ENCODE measurements around the gene TCF19. TPM values are rescaled to one million over a fixed set of nuclear protein-coding genes. Genes with fewer than 3 reads are reported as not detected.

Gene TCF19
- total and polyA plus RNA-seq, 12 donors = 1.6 to 7.3 (median 2.7) TPM

DNA sequence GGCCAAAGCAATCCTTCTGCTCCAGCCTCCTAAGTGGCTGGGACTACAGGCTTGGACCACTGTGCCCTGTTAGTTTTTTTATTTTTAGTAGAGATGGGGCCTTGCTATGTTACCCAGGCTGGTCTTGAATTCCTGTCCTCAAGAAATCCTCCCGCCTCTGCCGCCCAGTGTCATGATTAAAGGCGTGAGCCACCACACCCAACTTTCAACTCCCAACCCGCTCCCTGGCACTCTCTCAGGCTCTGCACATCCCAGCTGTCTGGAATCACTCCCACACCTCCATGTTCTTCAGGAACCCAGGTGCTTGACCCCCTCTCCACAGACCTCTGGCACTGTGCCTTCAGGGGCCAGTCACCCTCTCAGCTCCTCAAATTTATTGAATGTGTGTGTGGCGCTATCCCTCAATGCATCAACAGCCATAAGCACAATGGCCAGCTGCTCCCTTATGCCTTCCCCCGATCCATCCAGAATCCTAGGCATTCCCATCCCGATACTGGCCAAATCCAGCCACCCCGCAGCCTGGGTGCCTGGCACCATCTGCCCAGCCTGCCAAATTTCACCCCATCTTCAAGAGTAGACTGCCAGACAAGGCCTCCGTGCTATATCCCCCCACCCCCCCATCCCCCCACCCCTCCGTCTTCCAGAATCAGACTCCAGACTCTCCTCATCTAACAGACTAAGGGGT, 12.7 kb downstream of the TCF19 start:
- TF ChIP-seq, protein P1, sequence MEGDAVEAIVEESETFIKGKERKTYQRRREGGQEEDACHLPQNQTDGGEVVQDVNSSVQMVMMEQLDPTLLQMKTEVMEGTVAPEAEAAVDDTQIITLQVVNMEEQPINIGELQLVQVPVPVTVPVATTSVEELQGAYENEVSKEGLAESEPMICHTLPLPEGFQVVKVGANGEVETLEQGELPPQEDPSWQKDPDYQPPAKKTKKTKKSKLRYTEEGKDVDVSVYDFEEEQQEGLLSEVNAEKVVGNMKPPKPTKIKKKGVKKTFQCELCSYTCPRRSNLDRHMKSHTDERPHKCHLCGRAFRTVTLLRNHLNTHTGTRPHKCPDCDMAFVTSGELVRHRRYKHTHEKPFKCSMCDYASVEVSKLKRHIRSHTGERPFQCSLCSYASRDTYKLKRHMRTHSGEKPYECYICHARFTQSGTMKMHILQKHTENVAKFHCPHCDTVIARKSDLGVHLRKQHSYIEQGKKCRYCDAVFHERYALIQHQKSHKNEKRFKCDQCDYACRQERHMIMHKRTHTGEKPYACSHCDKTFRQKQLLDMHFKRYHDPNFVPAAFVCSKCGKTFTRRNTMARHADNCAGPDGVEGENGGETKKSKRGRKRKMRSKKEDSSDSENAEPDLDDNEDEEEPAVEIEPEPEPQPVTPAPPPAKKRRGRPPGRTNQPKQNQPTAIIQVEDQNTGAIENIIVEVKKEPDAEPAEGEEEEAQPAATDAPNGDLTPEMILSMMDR (IDR thresholded peaks at IDR 0.05) = no peak
- ATAC-seq (no peak), DNase-seq (no peak)
- Histone ChIP-seq H3K27me3 (no peaks in the 10 kb centered on the region), H3K9me3 (no peaks in the 10 kb centered on the region), H3K4me3 (no peak overlapping the region), H3K4me1 (peaks cover 0 to 23% (median 0%) of the 10 kb centered on the region in 9 donors), H3K36me3 (peaks cover 0 to 8% (median 0%) of the 10 kb centered on the region in 9 donors), H3K27ac (no peak overlapping the region)
- intact Hi-C loops (cut with DNase I) = no loop called here
- 88 to 92% methylated on average over 10 of the region's 10 CpGs for WGBS, 2 donors

DNA sequence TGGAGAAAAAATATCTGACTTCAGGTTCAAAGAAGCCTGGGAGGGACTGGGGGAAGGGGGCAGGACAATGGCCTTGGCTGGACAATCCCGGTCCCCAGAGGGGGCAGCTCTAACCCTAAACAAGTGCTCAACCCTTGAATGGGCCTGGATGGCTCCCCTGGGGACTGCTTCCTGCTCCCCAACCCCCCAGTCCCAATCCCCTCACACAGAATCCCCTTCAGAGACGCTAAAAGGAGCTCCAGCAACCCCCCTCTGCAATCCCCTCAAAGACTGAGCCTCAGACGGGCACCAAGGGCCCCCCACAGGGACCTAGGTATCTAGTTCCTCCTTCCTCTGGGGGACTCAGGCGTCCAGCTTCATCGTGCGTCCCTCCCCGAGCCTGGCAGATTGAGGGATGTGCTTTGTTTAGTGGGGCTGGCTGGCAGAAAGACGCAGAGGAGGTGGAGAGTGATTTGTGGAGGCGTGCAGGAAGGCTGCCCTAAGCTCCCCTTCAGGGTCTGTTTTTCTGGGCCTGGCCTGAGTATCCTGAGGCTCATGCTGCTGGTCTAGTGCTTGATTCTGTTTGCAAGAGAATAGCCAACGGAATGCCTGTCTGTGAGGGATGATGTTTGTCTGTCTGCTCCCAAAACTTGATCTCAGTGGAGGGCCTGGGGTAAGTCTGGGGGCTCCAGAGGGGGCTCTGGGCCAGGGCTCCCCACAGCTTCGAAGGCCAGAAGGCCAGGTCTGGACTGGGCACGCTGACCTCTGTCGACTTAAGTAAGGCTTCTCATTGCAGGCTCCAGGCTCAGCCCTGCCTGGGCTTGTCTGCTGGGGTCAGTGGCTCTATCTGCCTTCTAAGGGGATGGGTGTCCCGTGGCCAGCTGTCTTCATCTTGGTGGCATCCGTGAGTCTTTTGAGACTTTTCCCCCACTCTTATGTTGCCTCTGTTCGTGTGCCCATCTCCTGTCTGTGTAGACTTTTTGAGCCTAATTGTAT, 13.8 kb downstream of the TCF19 start:
- intact Hi-C loops (cut with DNase I) = no loop called here

DNA sequence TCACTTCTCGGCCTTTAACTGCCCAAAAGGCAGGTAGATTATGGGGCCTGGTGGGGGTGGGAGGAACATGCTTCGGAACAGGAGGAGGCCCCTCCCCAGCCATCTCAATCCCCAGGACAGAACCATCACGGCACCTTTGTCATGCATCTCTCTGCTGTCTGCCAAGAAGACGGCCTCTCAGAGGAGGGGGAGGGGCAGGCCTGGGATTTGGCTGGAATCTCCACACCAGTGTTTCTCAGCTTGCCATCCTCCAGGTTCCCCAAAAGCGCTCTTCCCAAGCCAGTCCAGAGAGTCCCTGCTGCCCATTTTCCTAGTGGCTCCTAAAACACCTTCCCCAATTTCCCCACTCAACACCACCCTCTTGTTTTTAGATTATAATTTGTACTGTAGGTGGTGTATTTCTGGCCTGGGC, 14.6 kb downstream of the TCF19 start:
- Histone ChIP-seq H3K27ac (peak overlapping the region in 1 of 10 donors; percentile 37), H3K27me3 (no peaks in the 10 kb centered on the region), H3K4me3 (no peak overlapping the region), H3K36me3 (peaks cover 0 to 16% (median 0%) of the 10 kb centered on the region in 9 donors), H3K4me1 (peaks cover 0 to 27% (median 0%) of the 10 kb centered on the region in 9 donors), H3K9me3 (no peaks in the 10 kb centered on the region)
- TF ChIP-seq, protein P1 (IDR thresholded peaks at IDR 0.05) = no peak
- peak in 1 of 8 donors; percentile 33 for ATAC-seq
- 61 to 67% methylated on average over 5 of the region's 5 CpGs for WGBS, 2 donors
- no peak for DNase-seq
- intact Hi-C loops (cut with DNase I) = no loop called here

More for the DNA sequence above, 13.8 kb downstream of the TCF19 start:
- H3K4me3 ChIP-seq = no peak overlapping the region
- H3K9me3 ChIP-seq = no peaks in the 10 kb centered on the region
- peaks cover 0 to 9% (median 0%) of the 10 kb centered on the region in 9 donors for H3K36me3 ChIP-seq
- ATAC-seq = no peak
- no peak for DNase-seq
- no peaks in the 10 kb centered on the region for H3K27me3 ChIP-seq
- TF ChIP-seq, protein P1 (IDR thresholded peaks at IDR 0.05) = no peak
- no peak overlapping the region for H3K27ac ChIP-seq
- 58 to 68% methylated on average over 16 of the region's 16 CpGs for WGBS, 2 donors
- peaks cover 0 to 27% (median 0%) of the 10 kb centered on the region in 9 donors for H3K4me1 ChIP-seq

DNA sequence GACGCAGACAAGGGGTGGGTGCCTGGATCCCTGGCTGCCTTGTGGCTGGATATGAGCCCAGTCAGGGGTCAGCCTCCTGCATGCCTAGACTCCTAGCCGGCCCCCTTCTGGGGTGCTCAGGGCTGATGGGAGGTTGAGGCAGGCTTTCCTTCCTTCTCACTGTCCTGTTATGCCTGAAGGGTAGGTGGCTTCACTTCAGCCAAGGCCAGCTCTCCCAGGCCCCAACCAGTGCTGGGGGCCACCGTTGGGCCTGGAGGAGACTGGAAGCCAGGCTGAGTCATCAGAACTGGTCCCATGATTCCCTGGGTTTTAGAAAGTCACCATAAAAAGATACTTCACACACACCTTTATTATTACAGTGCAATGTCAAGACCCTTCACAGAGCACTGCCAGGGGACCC, 15.0 kb downstream of the TCF19 start:
- TF ChIP-seq, protein P1 (IDR thresholded peaks at IDR 0.05) = no peak
- Histone ChIP-seq H3K27me3 (no peaks in the 10 kb centered on the region), H3K9me3 (no peaks in the 10 kb centered on the region), H3K4me3 (no peak overlapping the region), H3K36me3 (peaks cover 0 to 16% (median 0%) of the 10 kb centered on the region in 9 donors), H3K27ac (peak overlapping the region in 1 of 10 donors; percentile 37), H3K4me1 (peaks cover 0 to 29% (median under 1%) of the 10 kb centered on the region in 9 donors)
- intact Hi-C loops (cut with DNase I) = no loop called here
- 44 to 64% methylated on average over 3 of the region's 3 CpGs for WGBS, 2 donors
- ATAC-seq = peak in 3 of 8 donors; percentile 11 to 53 (median 41)
- no peak for DNase-seq
